H54 (cell line): Measurements from ENCODE around the gene TRIP6.

Experiments
- DNase-seq: peaks from one replicate; pipeline ENCODE4 v3.0.0; 2011; ENCODE audit warnings: low spot score, mixed read lengths; ENCODE audit not compliant: insufficient read length
- FAIRE-seq: peaks from 3 replicates; lab custom pipeline; 2011; peaks lifted over from hg19 to GRCh38; lab: Jason Lieb, UNC
- POLR2A ChIP-seq: IDR thresholded peaks from 2 replicates; pipeline ENCODE4 v1.6.1; 2011; ENCODE audit warnings: low read depth, mild to moderate bottlenecking, low read length

The TRIP6 gene, protein sequence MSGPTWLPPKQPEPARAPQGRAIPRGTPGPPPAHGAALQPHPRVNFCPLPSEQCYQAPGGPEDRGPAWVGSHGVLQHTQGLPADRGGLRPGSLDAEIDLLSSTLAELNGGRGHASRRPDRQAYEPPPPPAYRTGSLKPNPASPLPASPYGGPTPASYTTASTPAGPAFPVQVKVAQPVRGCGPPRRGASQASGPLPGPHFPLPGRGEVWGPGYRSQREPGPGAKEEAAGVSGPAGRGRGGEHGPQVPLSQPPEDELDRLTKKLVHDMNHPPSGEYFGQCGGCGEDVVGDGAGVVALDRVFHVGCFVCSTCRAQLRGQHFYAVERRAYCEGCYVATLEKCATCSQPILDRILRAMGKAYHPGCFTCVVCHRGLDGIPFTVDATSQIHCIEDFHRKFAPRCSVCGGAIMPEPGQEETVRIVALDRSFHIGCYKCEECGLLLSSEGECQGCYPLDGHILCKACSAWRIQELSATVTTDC

DNA sequence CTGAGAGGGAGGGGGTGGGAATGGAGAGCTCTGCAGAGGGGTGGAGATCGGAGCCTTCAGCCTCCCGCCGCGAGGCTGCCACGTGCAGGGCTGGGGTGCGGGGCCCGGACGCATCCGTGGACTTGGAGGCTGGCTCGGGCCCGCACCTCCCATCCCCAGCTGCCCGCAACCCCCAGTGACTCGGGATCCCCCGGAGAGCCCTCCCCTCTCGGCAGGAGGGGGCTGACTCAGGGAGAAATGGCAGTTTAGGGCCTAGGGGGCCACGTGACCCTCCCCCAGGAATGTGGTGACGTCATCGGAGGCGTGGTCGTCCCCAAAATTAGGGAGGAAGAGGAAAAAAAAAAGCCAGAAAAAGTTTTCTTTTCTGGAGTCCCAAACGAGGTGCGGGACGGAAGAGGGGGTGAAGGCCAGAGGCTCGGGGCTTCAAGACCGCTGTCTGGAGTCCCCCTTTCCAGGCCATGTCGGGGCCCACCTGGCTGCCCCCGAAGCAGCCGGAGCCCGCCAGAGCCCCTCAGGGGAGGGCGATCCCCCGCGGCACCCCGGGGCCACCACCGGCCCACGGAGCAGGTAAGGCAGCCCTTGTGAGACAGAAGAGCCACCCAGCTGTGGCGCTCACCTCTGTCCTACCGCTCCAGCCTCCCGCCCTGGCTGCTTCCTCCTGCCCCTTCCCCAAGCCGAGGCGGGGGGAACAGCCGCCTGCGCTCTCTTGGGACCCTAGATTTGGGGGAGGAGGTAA is at the start of gene TRIP6:
Gene TRIP6 (plus strand): TSS at position 348 of the 736 bp plus-strand sequence. CDS start 111 bp downstream, at position 459.
- FAIRE-seq (no peak), DNase-seq (peak; percentile 95)
- TF ChIP-seq POLR2A: peak; percentile 14; the same call in 1 of the 2 replicates

GRCh38 chr7:100818366-100818765 is 48.8 kb upstream of the TRIP6 start:
- DNase-seq (no peak), FAIRE-seq (no peak)
- no peak for TF ChIP-seq POLR2A

GRCh38 chr7:100818825-100819224 is 48.4 kb upstream of the TRIP6 start:
- no peak for TF ChIP-seq POLR2A
- no peak for FAIRE-seq
- no peak for DNase-seq

DNA sequence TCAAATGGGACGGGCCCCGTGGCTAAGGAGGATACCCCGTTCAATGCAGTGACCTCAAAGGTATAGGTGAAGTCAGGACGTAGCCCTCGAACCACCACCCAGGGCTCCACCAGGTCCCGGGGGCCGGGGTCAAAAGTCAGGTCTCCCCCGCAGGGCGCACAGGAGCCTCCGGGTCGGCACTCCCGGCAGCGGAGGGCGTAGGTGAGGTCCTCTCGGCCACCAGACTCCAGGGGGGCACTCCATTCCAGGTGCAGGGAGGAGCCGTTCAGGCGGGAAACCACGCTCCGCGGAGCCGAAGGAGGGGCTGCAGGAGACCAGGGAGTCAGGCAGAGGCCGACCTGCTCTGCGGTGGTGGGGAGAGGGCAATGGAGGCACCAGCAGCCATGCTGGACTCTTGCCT is 47.6 kb upstream of the TRIP6 start:
- no peak for TF ChIP-seq POLR2A
- DNase-seq: no peak
- no peak for FAIRE-seq

DNA sequence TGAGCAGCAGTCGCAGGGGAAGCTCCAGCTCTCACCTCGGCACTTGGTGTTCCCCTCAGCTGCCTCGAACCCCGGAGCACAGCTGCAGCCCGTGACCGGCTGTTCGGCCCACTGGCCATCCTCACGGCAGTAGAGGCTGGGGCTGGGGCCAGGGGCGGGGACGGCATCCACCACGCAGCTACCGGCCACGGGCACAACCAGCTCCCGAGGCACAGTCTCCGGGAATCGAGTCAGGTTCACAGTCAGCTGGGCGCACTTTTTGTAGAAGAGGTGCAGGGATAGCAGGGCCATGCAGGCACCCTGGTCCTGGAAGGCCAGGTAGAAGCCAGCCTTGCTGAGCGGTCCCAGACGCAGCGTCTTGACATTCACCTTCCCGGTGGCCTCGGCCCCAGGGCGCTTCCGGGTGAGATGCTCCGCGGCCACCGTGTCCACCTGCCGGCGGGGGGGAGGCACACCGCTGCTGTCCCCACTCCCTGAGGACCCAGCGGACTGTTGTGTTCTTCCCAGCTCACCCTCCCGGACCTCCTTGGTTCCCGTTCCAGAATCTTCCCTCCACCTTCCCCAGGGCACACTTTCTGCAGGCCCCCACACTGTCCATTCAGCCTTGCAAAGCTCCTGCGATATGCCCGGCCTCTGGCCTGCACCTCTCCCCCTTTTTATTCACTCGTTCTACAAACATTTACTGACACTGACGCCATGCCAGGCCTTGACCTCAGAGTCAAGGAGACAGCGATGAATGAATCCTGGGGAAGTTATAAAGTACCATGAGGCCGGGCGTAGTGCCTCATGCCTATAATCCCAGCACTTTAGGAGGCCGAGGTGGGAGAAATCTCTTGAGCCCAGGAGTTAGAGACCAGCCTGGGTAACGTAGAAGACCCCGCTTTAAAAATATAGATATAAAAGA is 44.7 kb upstream of the TRIP6 start:
- no peak for DNase-seq
- TF ChIP-seq POLR2A: no peak

GRCh38 chr7:100823140-100823525 is 44.1 kb upstream of the TRIP6 start:
- FAIRE-seq (no peak), DNase-seq (no peak)
- TF ChIP-seq POLR2A: no peak

More for the DNA sequence above, 44.7 kb upstream of the TRIP6 start:
- no peak for FAIRE-seq

GRCh38 chr7:100823534-100823933 is 43.7 kb upstream of the TRIP6 start:
- TF ChIP-seq POLR2A: no peak
- FAIRE-seq (no peak), DNase-seq (no peak)

- no peak for FAIRE-seq
- DNase-seq: no peak
- TF ChIP-seq POLR2A: no peak
These were observed 42.5 kb upstream of the TRIP6 start for GRCh38 chr7:100824499-100825214.

DNA sequence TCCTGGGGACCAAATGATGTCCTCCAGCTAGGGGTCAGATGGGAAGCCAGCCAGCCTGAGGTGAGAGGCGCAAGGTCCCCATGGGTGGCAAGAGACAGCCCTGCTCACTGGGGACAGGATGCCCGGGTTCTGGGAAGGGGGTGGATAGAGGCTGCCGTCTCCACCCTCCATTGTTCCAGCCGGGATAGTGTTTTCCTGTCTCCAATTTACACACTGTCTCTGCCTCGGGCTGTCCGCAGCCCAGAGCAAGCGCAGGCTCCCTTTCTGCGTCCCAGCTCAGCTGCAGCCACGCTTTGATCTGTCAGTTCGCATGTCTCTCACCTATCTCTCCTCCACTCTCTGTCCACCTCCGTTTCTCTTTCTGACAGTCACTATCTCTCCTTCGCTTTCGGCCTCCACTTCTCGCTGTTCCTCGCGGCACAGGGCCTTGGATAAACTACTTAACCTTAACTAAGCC is 41.9 kb upstream of the TRIP6 start:
- TF ChIP-seq POLR2A: no peak
- DNase-seq (no peak), FAIRE-seq (no peak)

DNA sequence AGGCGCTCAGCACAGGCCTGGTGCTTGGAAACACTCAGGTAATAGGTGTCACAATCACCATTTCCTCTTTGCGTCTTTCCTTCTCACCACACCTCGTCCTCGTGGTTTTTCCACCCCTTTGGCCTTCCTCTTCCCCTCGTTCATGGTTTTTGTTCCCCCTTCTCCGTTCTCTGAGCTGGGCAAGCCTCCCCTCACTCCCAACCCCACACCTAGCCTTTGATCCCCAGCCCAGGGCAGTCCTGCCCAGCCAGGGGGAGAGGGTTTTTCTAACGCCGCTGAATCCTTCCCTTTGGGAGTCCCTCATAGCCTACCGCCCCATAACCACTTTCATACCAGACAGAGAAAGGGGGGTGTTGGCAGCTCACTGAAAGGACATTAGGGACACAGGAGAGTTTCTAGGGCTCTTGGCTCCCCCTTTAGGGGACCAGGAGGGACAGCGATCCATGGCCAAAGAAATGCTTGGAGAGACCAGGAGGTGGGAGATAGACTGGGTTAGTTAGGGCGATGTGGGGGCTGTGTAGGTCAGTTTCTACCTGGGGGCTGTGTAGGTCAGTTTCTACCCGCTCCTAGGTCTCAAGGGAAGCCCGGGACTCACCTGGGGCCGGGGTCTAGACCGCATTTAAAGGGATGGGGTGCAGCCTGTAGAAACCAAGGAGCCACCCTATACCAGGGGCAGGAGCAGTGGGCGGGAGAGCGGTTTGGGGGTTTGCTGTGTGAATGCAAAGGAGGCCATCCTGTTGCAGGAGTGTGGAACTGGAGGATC is 41.3 kb upstream of the TRIP6 start:
- FAIRE-seq (no peak), DNase-seq (no peak)
- TF ChIP-seq POLR2A: no peak

DNA sequence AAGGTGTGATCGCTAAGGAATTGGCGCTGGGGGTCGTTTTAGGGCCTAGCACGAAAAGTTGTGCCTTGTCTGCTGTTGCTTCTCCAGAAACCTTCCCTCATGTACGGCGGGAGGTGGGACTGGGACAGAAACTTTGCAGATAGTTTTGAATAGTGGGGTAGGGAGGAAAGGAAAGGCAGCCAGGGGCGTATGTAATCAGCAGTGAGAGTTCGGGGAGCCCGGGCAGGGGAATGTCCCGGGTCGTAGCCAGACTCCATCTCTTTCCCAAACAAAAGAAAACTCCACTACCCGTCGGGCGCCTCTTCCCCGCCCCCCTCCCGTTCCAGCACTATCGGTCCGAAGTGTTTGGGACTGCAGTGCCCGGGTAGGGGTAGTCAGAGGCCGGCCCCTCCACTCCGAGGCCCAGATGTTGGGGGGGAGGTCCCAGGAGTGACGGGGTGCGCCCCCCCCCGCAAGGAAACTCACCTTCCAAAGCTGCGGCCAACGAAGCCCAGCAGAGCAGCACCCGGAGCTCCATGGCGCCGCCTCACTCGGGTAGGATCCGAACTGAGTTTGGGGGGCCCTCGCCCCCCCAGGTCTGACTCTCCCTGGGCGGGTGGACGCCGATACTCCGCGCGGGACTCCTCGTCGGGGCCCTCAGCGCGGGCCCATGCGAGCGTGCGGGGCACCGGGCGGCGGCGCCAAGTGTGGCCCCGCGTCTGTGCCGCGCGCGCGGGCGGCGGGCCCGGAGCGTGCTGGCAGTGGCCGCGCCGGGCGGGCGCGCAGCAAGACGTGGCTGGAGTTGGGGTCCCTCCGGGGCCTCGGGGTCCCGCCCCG is 40.5 kb upstream of the TRIP6 start:
- no peak for DNase-seq
- no peak for TF ChIP-seq POLR2A
- FAIRE-seq: no peak
